Natural killer cell (primary cell): ENCODE measurements around the gene XKR3. TPM values are rescaled to one million over a fixed set of nuclear protein-coding genes. Genes with fewer than 3 reads are reported as not detected.
"Not testable (repeated sequence)": the region's sequence is repeated elsewhere in the genome, so short reads cannot be mapped to it uniquely, and the experiment has no call there.

ENCODE experiments used
- ATAC-seq, 3 donors: fragments of 150-1000 bp in 2 of 3; fragments of 200-7000 bp in 1 of 3; cut with Tn5 transposase; 1 replicate in 1 of 3; 2 replicates in 2 of 3; pipeline ENCODE4 v1.10.0; 2021; ENCODE audit warnings: mild to moderate bottlenecking in 2 of 3, moderate library complexity in 2 of 3
- DNase-seq, 2 donors: peaks; one replicate each; pipeline versions ENCODE4 v3.0.0 to v3.0.0-alpha.2; 2013 to 2021; ENCODE audit warnings: mixed read lengths in 1 of 2
- H3K27ac ChIP-seq: one replicate; pipeline ENCODE4 v1.5.1; 2013; ENCODE audit warnings: mild to moderate bottlenecking, low read length
- H3K27me3 ChIP-seq: one replicate; pipeline ENCODE4 v1.6.1; 2013; ENCODE audit warnings: low read length; ENCODE audit not compliant: control insufficient read depth, insufficient read depth
- H3K36me3 ChIP-seq: one replicate; pipeline ENCODE4 v1.6.1; 2013; ENCODE audit warnings: low read length; ENCODE audit not compliant: control insufficient read depth, insufficient read depth
- H3K4me1 ChIP-seq: one replicate; pipeline ENCODE4 v1.6.1; 2013; ENCODE audit warnings: low read length; ENCODE audit not compliant: control insufficient read depth, insufficient read depth
- H3K4me3 ChIP-seq: one replicate; pipeline ENCODE4 v1.5.1; 2013; ENCODE audit warnings: low read length
- H3K9me3 ChIP-seq: one replicate; pipeline ENCODE4 v1.6.1; 2013; ENCODE audit warnings: low read length; ENCODE audit not compliant: control insufficient read depth, insufficient read depth
- H3K27ac Mint-ChIP-seq, 2 donors: one replicate each; pipeline ENCODE4 v1.8.0; 2022; ENCODE audit warnings: mild to moderate bottlenecking in 2 of 2, mixed read lengths in 2 of 2, moderate library complexity in 1 of 2
- H3K27me3 Mint-ChIP-seq, 2 donors: one replicate each; pipeline ENCODE4 v1.8.0; 2022; ENCODE audit warnings: low read depth in 2 of 2, mixed read lengths in 2 of 2
- H3K36me3 Mint-ChIP-seq: one replicate; pipeline ENCODE4 v1.8.0; 2022; ENCODE audit warnings: mixed read lengths
- H3K4me1 Mint-ChIP-seq, 2 donors: one replicate each; pipeline ENCODE4 v1.8.0; 2022; ENCODE audit warnings: mixed read lengths in 2 of 2
- H3K4me3 Mint-ChIP-seq: one replicate; pipeline ENCODE4 v1.8.0; 2022; ENCODE audit warnings: mild to moderate bottlenecking, moderate library complexity, mixed read lengths
- H3K9me3 Mint-ChIP-seq, 2 donors: one replicate each; pipeline ENCODE4 v1.8.0; 2022; ENCODE audit warnings: mixed read lengths in 2 of 2
- WGBS: methylation state at CpG from one replicate; pipeline ENCODE4 v1.1.7; 2013; ENCODE audit warnings: missing lambda C conversion rate; ENCODE audit not compliant: insufficient coverage; 5-methylcytosine and 5-hydroxymethylcytosine counted together
- intact Hi-C: fragments of 100-400 bp; cut with micrococcal nuclease; formaldehyde crosslinking; loops from one replicate; pipeline ENCODE4 v1.14.2; 2022
- total RNA-seq, 4 donors: library from RNA; stranded (reverse); fragments of 120-200 nt in 1 of 4; gene quantifications; one replicate each; pipeline versions ENCODE4 v1.2.3 to v1.2.4, GENCODE V29; 2013 to 2022
- TF ChIP-seq, protein P1 (sequence below): fragments of 200-600 bp; IDR thresholded peaks from one replicate; pipeline ENCODE4 v1.8.0; 2022; ENCODE audit warnings: antibody characterized with exemption

XKR3 gene
- total RNA-seq, 3 donors from 2014 or later (not counting 1 experiment from before 2014, with no cell fraction given) = not detected

- Histone ChIP-seq H3K4me3 (no peak overlapping the region), H3K4me1 (no peaks in the 10 kb centered on the region), H3K36me3 (no peaks in the 10 kb centered on the region), H3K9me3 (no peaks in the 10 kb centered on the region), H3K27ac (no peak overlapping the region), H3K27me3 (no peaks in the 10 kb centered on the region)
- no peak overlapping the region for H3K4me3 Mint-ChIP-seq
- ATAC-seq = no peak
- TF ChIP-seq, protein P1, sequence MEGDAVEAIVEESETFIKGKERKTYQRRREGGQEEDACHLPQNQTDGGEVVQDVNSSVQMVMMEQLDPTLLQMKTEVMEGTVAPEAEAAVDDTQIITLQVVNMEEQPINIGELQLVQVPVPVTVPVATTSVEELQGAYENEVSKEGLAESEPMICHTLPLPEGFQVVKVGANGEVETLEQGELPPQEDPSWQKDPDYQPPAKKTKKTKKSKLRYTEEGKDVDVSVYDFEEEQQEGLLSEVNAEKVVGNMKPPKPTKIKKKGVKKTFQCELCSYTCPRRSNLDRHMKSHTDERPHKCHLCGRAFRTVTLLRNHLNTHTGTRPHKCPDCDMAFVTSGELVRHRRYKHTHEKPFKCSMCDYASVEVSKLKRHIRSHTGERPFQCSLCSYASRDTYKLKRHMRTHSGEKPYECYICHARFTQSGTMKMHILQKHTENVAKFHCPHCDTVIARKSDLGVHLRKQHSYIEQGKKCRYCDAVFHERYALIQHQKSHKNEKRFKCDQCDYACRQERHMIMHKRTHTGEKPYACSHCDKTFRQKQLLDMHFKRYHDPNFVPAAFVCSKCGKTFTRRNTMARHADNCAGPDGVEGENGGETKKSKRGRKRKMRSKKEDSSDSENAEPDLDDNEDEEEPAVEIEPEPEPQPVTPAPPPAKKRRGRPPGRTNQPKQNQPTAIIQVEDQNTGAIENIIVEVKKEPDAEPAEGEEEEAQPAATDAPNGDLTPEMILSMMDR = no peak
- H3K27me3 Mint-ChIP-seq = peaks cover 0 to 3% of the 10 kb centered on the region in 2 donors
- H3K36me3 Mint-ChIP-seq = no peaks in the 10 kb centered on the region
- intact Hi-C loops = no loop called here
- DNase-seq = no peak
- no CpG with 5 or more reads among the region's 2 CpGs for WGBS
- H3K4me1 Mint-ChIP-seq = peaks cover 8% of the 10 kb centered on the region in 2 donors
- H3K9me3 Mint-ChIP-seq = peaks cover 0 to 2% of the 10 kb centered on the region in 2 donors
- H3K27ac Mint-ChIP-seq = no peak overlapping the region
These were observed 50.2 kb downstream of the XKR3 start for GRCh38 chr22:16774911-16775500.

DNA sequence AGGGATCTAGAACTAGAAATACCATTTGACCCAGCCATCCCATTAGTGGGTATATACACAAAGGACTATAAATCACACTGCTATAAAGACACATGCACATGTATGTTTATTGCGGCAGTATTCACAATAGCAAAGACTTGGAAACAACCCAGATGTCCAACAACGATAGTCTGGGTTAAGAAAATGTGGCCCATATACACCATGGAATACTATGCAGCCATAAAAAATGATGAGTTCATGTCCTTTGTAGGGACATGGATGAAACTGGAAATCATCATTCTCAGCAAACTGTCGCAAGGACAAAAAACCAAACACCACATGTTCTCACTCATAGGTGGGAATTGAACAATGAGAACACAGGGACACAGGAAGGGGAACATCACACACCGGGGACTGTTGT is 53.6 kb downstream of the XKR3 start:
- intact Hi-C loops, H3K27ac Mint-ChIP-seq, H3K4me3 Mint-ChIP-seq, H3K4me3 ChIP-seq, H3K27me3 ChIP-seq, H3K27me3 Mint-ChIP-seq, H3K27ac ChIP-seq, DNase-seq, ATAC-seq, H3K36me3 Mint-ChIP-seq, H3K4me1 Mint-ChIP-seq, H3K9me3 Mint-ChIP-seq, H3K9me3 ChIP-seq, H3K36me3 ChIP-seq, H3K4me1 ChIP-seq: not testable (repeated sequence)
- WGBS = 96% methylated on average over 3 of the region's 4 CpGs

GRCh38 chr22:16767927-16768326 is 57.3 kb downstream of the XKR3 start:
- H3K36me3 Mint-ChIP-seq, H3K9me3 Mint-ChIP-seq, H3K9me3 ChIP-seq, H3K4me3 Mint-ChIP-seq, H3K27ac Mint-ChIP-seq, H3K27ac ChIP-seq, H3K27me3 ChIP-seq, H3K4me1 ChIP-seq, ATAC-seq, H3K4me1 Mint-ChIP-seq, H3K36me3 ChIP-seq, H3K4me3 ChIP-seq, intact Hi-C loops, DNase-seq: not testable (repeated sequence)
- H3K27me3 Mint-ChIP-seq = peaks cover 0 to 11% of the 10 kb centered on the region in 2 donors
- 100% methylated on average over 1 of the region's 2 CpGs for WGBS

GRCh38 chr22:16762224-16762623 is 63.0 kb downstream of the XKR3 start:
- DNase-seq = not testable (repeated sequence)

DNA sequence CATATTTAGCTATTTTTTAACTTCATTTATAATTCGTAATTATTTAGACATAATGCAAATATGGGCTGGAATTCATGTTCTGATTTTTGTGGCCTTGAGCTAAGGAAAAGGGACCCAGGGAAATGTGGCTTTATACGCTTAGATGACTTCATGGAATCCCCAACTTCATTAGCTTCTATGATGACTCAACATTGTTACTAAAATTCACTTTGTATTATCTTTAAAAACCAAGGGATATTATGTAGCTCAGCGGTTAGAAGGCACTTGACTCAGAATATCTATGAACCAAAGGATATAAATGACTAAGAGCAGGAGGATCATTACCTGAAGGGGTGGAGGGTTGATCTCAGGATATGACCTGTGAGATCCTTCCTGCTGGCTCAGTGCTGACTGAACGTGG is 64.8 kb downstream of the XKR3 start:
- DNase-seq, H3K4me1 Mint-ChIP-seq, H3K4me3 Mint-ChIP-seq, H3K27me3 Mint-ChIP-seq, intact Hi-C loops, H3K27me3 ChIP-seq, H3K27ac Mint-ChIP-seq, H3K27ac ChIP-seq, H3K9me3 ChIP-seq, H3K4me3 ChIP-seq, ATAC-seq, H3K4me1 ChIP-seq, H3K36me3 Mint-ChIP-seq, H3K36me3 ChIP-seq, H3K9me3 Mint-ChIP-seq: not testable (repeated sequence)
- 100% methylated on average over 1 of the region's 4 CpGs for WGBS

More at GRCh38 chr22:16762224-16762623, 63.0 kb downstream of the XKR3 start:
- H3K27me3 Mint-ChIP-seq, H3K27ac ChIP-seq, intact Hi-C loops, H3K36me3 ChIP-seq, H3K27ac Mint-ChIP-seq, H3K4me3 ChIP-seq, ATAC-seq, H3K4me1 ChIP-seq, H3K36me3 Mint-ChIP-seq, H3K9me3 ChIP-seq, H3K9me3 Mint-ChIP-seq, H3K4me1 Mint-ChIP-seq, H3K27me3 ChIP-seq, H3K4me3 Mint-ChIP-seq: not testable (repeated sequence)
- 67% methylated on average over 1 of the region's 2 CpGs for WGBS

GRCh38 chr22:16749282-16749681 is 75.9 kb downstream of the XKR3 start:
- WGBS = 70% methylated on average over 4 of the region's 4 CpGs
- not testable (repeated sequence) for DNase-seq, ATAC-seq

DNA sequence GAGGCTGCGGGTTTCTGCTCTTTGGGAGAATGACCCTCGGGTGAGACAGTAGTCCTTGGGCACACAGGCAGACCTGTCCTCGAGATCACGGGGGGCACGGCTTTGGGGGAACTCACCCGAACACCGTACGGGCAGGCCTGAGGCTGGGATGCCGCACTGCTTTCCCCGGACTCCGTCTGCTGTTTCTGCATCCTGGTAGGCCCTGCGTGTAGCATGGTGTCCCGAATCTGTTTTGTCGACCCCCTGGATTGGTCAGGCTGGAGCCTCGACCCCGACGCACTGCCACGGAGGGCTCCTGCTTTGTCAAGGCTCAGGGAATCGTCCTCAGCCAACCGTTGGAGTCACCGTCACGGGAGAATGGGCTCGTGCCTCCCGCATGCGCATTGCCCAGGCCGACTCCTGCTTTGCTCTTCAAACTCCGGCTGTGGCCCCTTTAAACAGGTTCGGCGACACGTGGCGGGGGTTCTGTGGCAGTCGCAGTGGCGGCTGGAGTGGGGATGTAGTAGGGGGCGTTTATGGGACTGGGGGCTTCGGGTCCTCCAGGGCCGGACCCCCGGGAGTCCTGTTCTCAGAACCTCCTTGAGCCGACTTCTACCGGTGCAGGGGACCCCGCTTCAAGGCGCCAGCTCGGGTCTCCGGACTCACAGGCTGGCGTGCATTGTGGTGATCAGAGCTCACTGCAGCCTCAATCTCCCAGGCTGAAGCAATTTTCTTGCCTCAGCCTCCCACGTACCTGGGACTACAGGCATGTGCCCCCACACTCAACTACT is 76.9 kb downstream of the XKR3 start:
- H3K27ac ChIP-seq, H3K9me3 Mint-ChIP-seq, H3K36me3 Mint-ChIP-seq, H3K4me1 ChIP-seq, H3K36me3 ChIP-seq, H3K27me3 ChIP-seq, H3K9me3 ChIP-seq, H3K4me3 Mint-ChIP-seq, ATAC-seq, intact Hi-C loops, H3K4me3 ChIP-seq, H3K4me1 Mint-ChIP-seq, DNase-seq, H3K27ac Mint-ChIP-seq, H3K27me3 Mint-ChIP-seq: not testable (repeated sequence)
- WGBS = 88% methylated on average over 43 of the region's 45 CpGs

More at GRCh38 chr22:16749282-16749681, 75.9 kb downstream of the XKR3 start:
- H3K4me1 ChIP-seq, H3K9me3 Mint-ChIP-seq, intact Hi-C loops, H3K9me3 ChIP-seq, H3K27me3 ChIP-seq, H3K27ac ChIP-seq, H3K4me3 ChIP-seq, H3K36me3 ChIP-seq, H3K27me3 Mint-ChIP-seq, H3K27ac Mint-ChIP-seq, H3K36me3 Mint-ChIP-seq, H3K4me1 Mint-ChIP-seq, H3K4me3 Mint-ChIP-seq: not testable (repeated sequence)
